HUDEP-2 (cell line): ENCODE measurements around the gene MCC.
A peak's percentile ranks its signal among the peaks of the same experiment; 100 is the strongest.

ENCODE experiments used
- DNase-seq, 76 experiments: peaks; one replicate each; lab custom pipeline; 2025; ENCODE audit not compliant: unreplicated experiment in 76 of 76; lab: John Stamatoyannopoulos, UW

MCC gene

DNA sequence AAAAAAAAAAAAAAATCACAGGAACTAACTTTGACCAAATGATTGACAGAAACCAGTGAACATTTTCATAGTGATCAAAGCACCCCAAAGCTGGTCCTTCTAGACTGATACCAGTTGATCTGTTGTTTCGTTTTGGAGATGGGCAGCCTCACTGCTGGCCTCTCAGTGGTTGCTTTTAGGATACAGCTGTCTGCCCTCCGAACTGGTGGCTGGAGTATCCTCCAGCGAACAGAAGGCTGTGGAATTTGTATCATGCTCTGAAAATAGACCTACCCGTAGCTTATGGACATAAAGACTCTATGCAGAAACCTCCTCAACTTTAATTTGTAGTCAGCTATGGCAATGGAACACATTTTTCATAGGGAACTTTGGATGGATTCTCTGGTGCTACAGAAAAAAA lies 462.7 kb downstream of the MCC start:
- no peak for DNase-seq

DNA sequence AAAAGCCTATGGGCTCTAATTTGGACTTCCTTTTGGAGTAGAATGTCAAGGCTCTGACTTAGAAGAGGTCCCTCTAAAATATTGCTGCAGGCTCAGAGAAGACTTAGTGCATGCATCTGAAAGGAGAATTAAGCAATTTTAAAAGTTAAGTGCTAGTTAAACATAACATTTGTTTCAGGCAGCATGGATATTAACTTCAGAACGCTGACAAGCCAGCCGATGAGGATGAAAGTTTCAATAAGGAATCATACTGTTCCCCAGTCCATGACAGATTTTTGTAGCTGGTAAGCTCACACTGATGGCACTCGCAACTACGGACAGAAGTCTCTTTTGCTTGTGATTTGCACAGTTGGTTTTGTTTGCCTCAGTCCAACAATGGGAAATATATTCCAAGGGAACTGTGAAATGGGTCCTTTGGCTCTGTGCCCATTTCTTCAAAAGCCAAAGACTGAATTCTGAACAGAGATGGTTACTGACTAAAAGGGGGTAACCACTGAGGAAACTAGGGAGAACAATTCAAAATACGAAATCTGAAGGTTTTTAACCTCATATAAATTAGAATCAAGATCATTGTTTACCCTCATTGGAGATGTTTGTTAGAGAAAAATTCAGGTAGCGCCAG lies 464.1 kb downstream of the MCC start:
- DNase-seq: no peak

DNA sequence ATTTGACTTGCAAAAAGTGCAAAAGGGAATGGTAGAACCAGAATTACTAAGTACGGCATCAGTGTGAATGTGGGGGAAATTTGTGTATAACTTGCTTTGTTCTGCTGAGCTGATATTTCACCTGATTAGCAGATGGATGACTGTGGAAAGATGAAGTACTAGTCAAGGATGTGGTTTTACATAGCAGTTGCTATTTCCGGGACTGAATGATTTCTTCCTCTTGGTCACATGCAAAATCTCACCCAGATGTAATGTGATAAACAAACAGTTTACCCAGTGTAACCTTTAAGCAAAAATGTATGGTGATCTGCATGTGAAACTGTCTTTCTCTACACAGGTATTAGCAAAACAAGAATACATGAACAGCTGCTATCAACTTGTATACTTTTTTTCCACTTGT lies 465.6 kb downstream of the MCC start:
- DNase-seq: peak in 1 of 76 experiments; percentile 14

DNA sequence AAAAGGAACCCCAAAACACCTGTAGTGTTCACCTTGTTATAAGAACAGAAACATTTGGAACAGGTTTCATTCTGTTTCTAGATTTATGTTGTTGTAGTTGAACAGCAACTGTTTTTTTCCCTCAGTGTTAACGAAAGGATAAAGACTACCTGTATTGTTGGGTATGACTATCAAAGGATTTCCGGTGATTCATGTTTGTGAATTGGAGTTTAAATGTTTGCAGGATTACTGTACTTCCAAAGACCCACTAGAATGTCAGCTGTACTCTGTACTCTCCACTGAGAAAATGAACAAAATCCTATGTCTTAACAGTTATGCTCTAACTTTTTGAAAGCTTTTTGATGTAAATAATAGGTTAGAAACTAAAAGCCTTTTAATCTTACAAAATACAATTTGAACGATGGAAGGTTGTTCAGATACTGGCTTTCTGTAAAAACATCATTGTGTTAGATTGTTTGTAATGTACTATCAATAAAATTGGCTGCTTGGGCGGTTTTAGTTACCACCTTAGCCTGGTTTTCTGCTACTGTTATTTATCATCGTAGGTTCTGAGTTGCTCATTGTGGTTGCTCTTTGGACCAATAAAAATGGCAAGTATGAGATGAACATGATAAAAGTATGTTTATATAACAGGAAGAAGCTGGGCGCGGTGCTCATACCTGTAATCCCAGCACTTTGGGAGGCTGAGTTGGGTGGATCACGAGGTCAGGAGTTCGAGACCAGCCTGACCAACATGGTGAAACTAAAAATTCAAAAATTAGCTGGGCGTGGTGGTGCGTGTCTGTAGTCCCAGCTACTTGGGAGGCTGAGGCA lies 467.6 kb downstream of the MCC start:
- DNase-seq: no peak

DNA sequence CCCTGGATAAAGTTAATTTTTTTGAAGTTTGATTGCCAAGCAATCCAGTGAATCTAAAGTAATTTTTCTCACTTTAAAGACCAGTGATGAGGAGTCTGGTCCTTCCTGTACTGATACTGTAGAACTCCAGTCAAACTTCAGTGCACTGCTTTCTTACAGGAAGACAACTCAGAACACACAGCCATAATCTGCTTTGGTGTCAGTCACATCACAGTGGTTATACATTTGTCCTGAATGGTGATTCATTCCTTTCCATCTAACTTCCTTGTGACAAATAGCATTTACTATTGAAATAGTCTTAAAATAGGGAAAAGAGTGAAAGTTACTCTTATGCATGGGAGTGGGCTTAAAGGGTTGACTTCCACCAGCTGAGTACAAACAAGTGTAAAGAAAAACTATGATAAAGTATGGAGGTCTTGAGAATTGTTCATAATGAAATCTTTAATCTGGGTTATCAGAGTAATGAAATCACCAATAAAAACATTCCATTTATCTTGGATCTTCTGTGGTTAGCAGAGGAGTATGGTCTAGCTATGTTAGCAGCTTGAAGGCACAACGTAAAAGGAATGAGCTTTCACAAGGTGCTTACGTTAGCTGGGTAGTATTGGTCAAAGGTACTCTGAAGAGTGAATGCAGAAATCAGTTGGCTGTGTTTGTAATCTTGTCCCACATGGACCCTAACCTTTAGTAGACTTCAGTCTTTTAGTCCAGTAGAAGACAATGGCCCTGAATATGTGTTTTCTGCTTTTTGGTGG lies 470.2 kb downstream of the MCC start:
- DNase-seq: no peak

DNA sequence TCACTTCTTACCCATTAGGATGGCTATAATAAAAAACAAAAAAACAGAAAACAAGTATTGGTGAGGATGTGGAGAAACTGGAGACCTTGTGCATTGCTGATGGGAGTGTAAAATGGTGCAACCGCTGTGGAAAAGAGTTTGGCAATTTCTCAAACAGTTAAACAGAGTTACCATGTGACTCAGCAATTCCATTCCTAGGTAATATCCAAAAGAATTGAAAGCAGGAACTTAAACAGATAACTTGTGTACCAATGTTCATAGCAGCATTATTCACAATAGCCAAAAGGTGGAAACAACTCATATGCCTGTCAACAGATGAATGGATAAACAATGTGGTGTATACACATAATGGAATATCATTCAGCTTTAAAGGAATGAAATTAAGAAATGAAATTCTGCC lies 482.8 kb downstream of the MCC start:
- DNase-seq: no peak

DNA sequence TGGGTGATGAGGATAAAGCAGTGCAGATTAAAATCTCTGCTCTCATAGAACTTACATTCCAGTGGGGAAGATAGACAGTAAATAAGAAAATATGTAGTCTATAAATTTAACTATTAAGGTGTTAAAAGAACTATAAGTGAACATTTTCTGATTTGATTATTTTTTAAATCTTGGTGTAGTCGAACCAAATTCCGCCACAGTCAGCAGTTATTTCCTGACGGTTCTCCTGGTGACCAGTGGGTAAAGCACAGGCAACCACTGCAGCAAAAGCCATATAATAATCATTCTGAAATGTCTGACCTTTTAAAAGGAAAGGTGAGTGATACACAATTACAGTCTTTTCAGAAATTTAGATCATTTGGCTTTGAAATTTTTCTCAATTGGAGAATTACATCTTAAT lies 484.5 kb downstream of the MCC start:
- DNase-seq: no peak

DNA sequence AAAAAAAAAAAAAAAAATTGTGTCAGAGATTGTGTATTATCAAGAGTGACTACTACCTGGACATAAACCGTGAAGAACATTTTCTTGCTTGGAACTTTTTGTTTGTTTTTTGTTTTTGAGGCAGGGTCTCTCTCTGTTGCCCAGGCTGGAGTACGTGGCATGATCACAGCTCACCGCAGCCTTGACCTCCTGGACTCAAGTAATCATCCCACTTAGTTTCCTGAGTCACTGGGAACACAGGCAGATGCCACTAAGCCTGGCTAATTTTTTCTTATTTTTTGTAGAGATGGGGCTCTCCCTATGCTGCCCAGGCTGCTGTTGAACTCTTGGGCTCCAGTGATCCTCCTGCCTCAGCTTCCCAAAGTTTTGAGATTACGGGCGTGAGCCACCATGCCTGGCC lies 485.8 kb downstream of the MCC start:
- no peak for DNase-seq

DNA sequence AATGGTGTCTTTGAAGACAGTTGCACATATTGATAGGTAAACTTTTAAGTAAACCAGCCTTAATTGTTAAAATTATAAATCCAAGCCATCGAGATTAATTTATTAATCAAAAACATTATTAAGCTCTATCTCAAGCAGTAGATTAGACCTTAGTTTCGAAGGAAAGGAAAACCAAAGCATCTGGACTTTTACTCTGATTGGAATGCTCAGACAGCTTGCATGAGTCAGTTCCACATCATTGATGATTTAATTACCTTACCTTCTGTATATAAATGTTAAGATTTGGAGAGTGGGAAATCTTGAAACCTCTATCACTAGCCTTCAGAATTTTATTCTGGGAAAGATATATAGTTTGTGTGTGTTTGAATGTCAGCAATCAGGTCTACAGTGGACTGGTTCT lies 487.8 kb downstream of the MCC start:
- DNase-seq: no peak

DNA sequence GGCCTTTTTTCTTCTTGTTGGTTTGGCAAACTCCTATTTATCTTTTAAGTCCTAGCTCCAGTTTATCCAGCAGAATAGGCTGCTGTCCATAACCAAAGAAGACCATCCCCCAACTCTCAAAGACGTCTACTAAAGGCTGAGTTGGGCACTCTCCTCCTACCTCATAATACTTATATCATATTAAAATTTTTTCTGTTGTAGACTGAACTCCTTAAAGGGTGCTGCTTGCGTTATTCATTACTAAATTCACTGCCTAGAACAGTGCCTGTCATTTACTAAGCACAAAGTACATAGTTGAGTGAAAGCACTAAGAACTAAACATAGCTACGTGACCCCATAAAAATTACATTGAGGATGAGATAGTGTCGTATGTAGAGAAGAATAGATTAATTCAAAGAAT lies 490.0 kb downstream of the MCC start:
- no peak for DNase-seq

DNA sequence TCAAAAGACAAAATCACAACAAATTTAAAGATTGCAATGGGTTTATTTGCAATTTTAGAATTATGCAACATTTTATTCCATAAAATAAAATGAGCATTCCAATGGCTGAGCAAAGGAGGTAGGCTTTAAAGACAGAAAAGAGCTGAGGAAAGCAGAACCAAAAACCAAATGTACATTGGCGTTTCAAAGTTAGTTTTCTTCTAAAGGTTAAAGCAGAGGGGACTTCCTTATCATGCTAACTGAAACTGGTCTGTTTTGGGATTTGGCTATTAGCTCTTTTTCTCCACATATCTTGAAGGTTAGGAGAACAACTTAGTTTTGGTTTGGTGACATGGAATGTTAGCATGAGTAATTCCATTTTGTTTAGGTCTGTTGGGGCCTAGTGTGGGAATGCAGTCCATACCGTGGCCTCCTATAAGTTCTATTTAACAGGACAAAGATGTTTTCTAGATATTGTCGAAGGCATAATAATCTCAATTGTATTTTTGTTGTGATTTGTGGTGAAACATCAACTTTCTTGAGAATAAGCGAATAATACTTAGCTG lies 491.4 kb downstream of the MCC start:
- DNase-seq: no peak

DNA sequence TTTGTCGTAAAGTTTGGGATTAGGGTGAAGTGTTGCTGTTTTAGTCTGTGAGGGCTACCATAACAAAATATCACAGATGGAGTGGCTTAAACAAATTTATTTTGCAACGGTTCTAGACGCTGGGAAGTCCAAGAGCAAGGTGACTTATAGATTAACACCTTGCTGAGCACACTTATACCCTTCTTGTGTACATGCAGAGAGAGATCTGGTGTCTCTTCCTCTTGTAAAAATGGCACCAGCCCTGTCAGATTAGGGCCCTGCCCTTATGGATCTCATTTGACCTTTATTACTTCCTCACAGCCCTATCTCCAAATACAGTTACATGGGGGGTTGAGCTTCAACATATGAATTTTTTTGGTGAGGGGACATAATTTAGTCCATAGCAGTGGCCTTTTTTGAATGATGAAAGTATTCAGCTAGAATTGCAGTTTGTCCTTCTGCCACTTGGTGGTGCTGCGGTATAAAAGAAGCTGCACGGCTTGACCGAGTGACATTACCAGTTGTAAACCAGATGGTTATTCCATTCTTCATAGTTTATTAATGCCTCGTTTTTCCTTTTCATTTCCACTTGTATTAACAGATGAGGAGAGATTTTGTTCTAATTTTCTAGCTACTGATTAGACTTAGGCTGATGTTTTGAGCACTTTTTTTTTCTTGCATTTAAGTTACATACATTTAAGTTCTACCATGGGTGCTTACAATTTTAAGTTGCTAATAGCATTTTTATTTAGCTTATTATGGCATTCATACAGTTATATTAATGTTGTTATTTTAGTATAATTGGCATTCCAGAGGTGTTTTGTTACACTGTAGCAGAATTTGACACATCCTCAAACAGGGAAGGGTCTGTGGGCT lies 492.3 kb downstream of the MCC start:
- DNase-seq: peak in 54 of 76 experiments; percentile 1 to 71 (median 37)

DNA sequence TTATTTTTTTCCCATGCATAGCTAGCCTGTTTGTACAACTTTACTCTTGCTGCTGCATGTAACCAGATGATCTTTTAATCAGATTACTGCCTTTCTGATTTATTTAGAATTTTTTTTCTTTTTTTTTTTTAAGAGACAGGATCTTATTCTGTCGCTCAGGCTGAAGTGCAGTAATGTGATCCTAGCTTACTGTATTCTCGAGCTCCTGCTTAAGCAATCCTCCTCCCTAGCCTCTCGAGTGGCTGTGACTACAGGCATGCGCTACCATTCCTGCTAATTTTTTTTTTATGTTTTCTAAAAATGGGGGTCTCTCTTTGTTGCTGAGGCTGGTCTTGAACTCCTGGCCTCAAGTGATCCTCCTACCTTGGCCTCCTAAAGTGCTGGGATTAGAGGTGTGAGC lies 502.0 kb downstream of the MCC start:
- no peak for DNase-seq

DNA sequence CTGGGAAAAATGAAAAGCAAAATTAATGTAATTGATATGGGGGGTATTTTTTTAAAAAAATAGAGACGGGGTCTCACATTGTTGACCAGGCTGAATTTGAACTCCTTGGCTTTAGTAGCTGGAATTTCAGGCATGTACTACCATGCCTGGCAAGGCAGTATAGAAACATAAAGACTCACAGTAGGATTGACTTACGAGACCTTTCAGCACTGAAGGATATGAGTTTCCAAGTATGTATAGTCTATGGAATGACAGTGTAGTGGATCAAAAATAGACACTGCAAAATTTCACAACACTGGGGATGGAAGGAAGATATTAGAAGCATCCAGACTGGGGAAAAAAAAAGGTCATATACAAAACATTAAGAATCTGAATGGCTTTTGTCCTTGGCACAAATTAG lies 504.9 kb downstream of the MCC start:
- DNase-seq: no peak

DNA sequence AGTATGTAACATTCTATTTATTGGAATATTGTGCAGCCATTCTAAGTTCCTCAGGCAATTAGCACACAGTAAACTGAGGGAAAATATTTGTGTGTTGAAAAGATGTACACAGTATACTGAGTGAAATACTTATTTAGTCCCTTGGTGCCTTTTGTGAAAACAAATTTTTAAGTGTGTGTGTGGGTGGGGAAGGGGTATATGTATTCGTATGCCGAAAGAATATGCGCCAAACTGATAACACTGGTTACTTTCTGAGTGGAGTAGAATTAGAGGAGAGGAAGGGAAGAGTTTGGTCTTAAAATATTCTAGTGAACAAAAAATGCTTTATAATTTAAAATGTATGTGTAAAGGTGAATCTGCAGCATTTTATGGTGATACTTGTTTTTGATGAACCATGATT lies 508.5 kb downstream of the MCC start:
- peak in 8 of 76 experiments; percentile 3 to 39 (median 12) for DNase-seq

DNA sequence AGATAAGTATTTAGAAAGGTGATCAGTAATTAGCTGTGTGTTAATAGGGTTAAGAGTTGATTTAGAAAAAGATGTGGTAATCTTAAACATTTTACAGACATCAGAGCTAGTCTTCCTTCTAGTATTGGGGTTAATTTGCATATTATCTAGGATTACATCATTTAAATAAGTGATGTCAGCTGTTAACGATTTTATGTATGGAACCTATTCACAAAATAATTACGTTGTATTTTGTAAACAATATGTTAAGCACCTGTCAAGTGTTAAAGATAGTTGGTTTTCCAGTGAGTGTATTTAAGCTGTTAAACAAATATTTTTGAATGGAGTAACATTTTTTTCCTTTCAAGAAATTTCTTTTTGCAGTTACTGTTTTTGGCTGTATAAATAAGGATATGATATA lies 509.4 kb downstream of the MCC start:
- DNase-seq: no peak

DNA sequence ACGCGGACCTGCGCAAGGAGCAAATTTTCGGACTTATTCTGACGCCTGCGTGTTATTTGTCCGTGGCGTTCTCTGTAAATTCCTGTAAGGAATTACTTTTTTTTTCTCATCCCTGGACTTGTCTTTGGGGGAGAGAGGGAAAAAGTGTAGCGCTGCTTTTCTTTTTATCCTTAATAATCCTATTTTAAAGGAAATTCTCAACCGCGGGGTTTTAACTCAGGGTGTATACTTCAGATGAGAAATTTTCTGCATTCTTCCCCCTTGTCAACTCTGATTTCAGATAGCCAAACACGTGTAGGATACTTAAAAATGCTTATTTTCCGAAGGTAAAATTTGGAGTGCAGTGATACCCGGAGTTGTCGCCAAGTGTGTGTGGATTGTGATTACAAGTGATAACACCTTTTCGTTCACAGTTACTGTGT lies 510.8 kb downstream of the MCC start:
- peak in 4 of 76 experiments; percentile 9 to 22 (median 13) for DNase-seq

DNA sequence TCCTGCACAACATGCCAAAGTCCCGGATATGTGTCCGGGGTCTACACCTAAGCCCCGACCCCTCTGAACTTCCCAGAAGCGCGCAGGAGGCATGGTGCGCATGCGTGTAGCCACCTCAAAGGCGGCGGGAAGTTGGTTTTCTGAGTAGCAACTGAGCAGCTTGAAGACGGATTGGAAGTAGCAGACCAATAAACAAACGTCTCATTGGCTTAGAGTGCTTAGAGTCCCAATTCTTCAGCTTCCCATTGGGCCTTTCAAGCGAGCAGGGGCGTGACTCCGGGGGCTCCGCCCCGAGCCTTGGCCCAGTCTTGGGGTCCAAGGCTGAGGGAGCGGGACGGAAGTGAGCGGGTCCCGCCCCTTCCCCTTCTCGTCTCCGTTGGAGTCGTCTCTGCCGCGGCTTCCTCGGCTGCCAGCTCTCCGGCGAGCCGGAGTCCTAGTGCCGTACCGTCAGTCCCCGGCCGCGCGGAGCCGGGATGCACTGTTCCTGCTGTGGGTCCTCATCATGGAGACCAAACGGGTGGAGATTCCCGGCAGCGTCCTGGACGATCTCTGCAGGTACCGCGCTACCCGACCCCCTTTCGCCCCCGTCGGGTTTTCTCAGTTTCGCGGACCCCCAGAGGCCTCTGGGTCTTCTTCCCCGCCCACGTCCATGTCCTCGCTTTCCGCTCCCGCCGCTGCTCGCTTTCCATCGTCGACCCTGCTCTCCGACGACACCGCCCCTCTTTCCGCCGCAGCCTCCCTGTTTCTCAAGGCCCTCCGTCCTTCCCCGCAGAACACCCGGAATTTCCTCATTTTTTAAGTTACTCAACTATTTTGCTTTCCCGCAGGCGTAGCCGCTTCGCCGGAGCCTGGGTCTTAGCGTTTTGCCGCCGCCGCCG lies 511.6 kb downstream of the MCC start, which contains the start of gene DCP2:
TSS of gene DCP2 (plus strand) at position 367 of the 878 bp plus-strand sequence. CDS start at position 503, 136 bp downstream.
- DNase-seq: peak; percentile 25 to 97 (median 89)

DNA sequence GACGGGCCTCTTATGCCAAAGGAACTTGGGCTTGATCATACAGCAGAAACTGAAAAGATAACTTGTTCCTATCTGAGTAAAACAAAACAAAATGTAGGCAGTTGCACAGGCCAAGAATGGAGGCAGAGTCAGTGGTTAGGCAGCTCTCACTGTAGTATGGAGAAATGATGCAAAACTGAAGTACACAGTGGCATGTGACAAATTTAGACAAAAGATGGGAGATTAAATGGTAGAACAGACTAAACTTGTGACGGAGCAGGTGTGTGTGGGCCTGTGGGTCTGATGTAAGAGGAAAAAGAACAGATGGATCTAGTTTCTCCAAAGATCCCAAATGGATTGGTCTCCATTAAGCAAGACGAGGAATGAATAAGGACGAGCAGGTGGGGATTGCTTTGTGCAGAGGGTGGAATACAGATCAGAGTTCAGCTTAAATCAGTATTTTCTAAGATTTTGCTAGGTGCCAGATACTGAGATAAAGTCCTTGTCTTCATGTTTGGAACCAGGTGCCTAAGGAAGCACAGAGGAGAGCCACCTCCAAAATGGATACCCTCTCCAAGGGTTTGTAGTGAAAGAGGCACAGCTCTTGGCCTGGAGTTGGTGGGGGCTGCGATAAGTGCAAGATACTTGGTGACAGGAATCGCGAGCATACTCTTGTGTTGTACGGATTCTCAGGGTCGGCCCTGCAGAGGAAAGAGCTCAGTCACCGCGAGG lies 512.4 kb downstream of the MCC start:
- DNase-seq: peak in 2 of 76 experiments; percentile 21 to 30
